Measurements from ENCODE around the gene GPR75. TPM values are rescaled to one million over a fixed set of nuclear protein-coding genes. Genes with fewer than 3 reads are reported as not detected.

GPR75 gene
- total RNA-seq, 1 donor from 2014 or later, result 0.21 TPM

DNA sequence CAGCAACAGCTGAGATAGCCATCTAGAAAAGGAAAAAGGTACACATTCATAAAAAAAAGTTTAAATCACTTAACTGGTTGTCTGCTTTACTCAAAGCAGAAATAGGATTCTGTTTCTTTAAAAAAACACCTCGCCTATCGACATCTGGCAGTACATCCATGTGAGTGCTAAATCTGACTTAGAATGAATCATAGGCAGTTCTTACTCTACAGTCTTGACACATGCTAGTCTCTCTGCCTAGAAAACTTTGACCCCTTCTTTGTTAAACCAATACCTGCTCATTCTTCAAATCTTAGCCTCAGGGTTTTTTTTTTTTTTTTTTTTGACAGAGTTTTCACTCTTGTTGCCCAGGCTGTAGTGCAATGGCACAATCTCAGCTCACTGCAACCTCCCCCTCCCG is 37.1 kb upstream of the GPR75 start:
- no peaks in the 10 kb centered on the region for H3K4me1 ChIP-seq
- H3K27me3 ChIP-seq, result no peaks in the 10 kb centered on the region
- no peak for TF ChIP-seq CTCF (IDR thresholded peaks at IDR 0.05)
- no peaks in the 10 kb centered on the region for H3K9me3 ChIP-seq
- no peak for DNase-seq (ENCODE audit: low spot score in 2 of 2)
- H3K27ac ChIP-seq, result no peak overlapping the region
- H3K36me3 ChIP-seq, result peaks cover 71 to 83% of the 10 kb centered on the region in 2 donors
- no peak overlapping the region for H3K4me3 ChIP-seq
- intact Hi-C loops (cut with DNase I), result no loop called here

- H3K27ac ChIP-seq, result no peak overlapping the region
- no peaks in the 10 kb centered on the region for H3K9me3 ChIP-seq
- H3K4me3 ChIP-seq, result no peak overlapping the region
- intact Hi-C loops (cut with DNase I), result no loop called here
- no peak for DNase-seq (ENCODE audit: low spot score in 2 of 2)
- no peaks in the 10 kb centered on the region for H3K27me3 ChIP-seq
- H3K4me1 ChIP-seq, result no peaks in the 10 kb centered on the region
- H3K36me3 ChIP-seq, result peaks cover 61 to 86% of the 10 kb centered on the region in 2 donors
- no peak for TF ChIP-seq CTCF (IDR thresholded peaks at IDR 0.05)
These were observed 26.9 kb upstream of the GPR75 start for GRCh38 chr2:53886406-53887280.

- no peak for TF ChIP-seq CTCF (IDR thresholded peaks at IDR 0.05)
- H3K4me1 ChIP-seq, result no peaks in the 10 kb centered on the region
- H3K9me3 ChIP-seq, result no peaks in the 10 kb centered on the region
- no peak overlapping the region for H3K27ac ChIP-seq
- H3K4me3 ChIP-seq, result no peak overlapping the region
- no peak for DNase-seq (ENCODE audit: low spot score in 2 of 2)
- no peaks in the 10 kb centered on the region for H3K27me3 ChIP-seq
- peaks cover 47 to 71% of the 10 kb centered on the region in 2 donors for H3K36me3 ChIP-seq
- intact Hi-C loops (cut with DNase I), result no loop called here
These were observed 25.1 kb upstream of the GPR75 start for GRCh38 chr2:53884883-53885282.

GRCh38 chr2:53881986-53882385 is 22.2 kb upstream of the GPR75 start:
- peaks cover 33 to 58% of the 10 kb centered on the region in 2 donors for H3K36me3 ChIP-seq
- TF ChIP-seq CTCF (IDR thresholded peaks at IDR 0.05), result no peak
- H3K4me3 ChIP-seq, result no peak overlapping the region
- H3K27ac ChIP-seq, result no peak overlapping the region
- intact Hi-C loops (cut with DNase I), result no loop called here
- no peak for DNase-seq (ENCODE audit: low spot score in 2 of 2)
- H3K9me3 ChIP-seq, result no peaks in the 10 kb centered on the region
- H3K4me1 ChIP-seq, result no peaks in the 10 kb centered on the region
- no peaks in the 10 kb centered on the region for H3K27me3 ChIP-seq

DNA sequence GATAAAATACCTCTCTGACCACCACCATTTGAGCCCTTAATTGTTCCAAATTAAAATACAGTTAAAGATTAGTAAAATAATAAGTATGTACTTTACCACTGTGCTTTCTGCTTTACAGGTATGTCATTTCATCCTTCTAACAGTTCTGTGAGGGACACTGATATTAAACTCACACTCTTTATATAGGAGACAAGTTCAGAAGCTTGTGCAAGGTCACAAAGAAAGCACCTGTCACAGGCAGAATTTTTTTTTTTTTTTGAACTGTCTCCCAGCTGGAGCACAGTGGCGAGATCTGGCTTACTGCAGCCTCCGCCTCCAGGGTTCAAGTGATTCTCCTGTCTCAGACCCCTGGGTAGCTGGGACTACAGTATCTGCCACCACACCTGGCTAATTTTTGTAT is 21.6 kb upstream of the GPR75 start:
- no peak for TF ChIP-seq CTCF (IDR thresholded peaks at IDR 0.05)
- peaks cover 27 to 52% of the 10 kb centered on the region in 2 donors for H3K36me3 ChIP-seq
- no peak overlapping the region for H3K4me3 ChIP-seq
- DNase-seq (ENCODE audit: low spot score in 2 of 2), result no peak
- no peaks in the 10 kb centered on the region for H3K27me3 ChIP-seq
- H3K9me3 ChIP-seq, result no peaks in the 10 kb centered on the region
- intact Hi-C loops (cut with DNase I), result no loop called here
- no peak overlapping the region for H3K27ac ChIP-seq
- no peaks in the 10 kb centered on the region for H3K4me1 ChIP-seq
